Endothelial cell of umbilical vein (primary cell): ENCODE results near the gene BMPR1B. TPM values are rescaled to one million over a fixed set of nuclear protein-coding genes. Genes with fewer than 3 reads are reported as not detected.

Source experiments
- BruUV-seq: library from RNA; stranded (reverse); fragments of 400-500 nt; replicated peaks from 2 replicates; lab custom pipeline; 2021; lab: Mats Ljungman, UMichigan
- CTCF ChIA-PET: fragments of 300-600, 350-600 bp; sonication (Branson Sonifier 250); formaldehyde crosslinking; loops from one replicate; lab custom pipeline; 2021; ENCODE audit warnings: antibody characterized with exemption, inconsistent platforms; lab: Charles Lee
- POLR2A ChIA-PET: fragments of 300-600, 350-600 bp; sonication (Branson Sonifier 250); formaldehyde crosslinking; loops from one replicate; lab custom pipeline; 2021; ENCODE audit warnings: antibody characterized with exemption, inconsistent platforms; lab: Charles Lee
- DNase-seq: peaks from one replicate; pipeline ENCODE4 v3.0.0-alpha.2; 2011; ENCODE audit warnings: low read depth, low spot score
- FAIRE-seq: peaks from 2 replicates; lab custom pipeline; 2011; peaks lifted over from hg19 to GRCh38; lab: Jason Lieb, UNC
- H2AFZ ChIP-seq: 2 replicates; pipeline ENCODE4 v1.6.0; 2012; ENCODE audit warnings: low read depth, low read length, control low read depth, inconsistent platforms
- H3K27ac ChIP-seq: 2 replicates; pipeline ENCODE4 v1.5.1; 2011; ENCODE audit warnings: low read depth, mild to moderate bottlenecking, control low read depth, low read length, moderate library complexity; ENCODE audit not compliant: insufficient read depth
- H3K27me3 ChIP-seq, 2 experiments: 2 replicates each; pipeline versions ENCODE4 v1.6.0 to v1.6.1; 2011; ENCODE audit warnings: low read length in 2 of 2, mixed read lengths in 1 of 2; ENCODE audit not compliant: control insufficient read depth in 2 of 2, insufficient read depth in 2 of 2
- H3K36me3 ChIP-seq, 2 experiments: 2 replicates in 1 of 2; 3 replicates in 1 of 2; pipeline ENCODE4 v1.5.1; 2011; ENCODE audit warnings: low read length in 2 of 2, mild to moderate bottlenecking in 1 of 2, moderate library complexity in 1 of 2; ENCODE audit not compliant: control insufficient read depth in 2 of 2, insufficient read depth in 2 of 2; ENCODE audit errors: extremely low read depth in 1 of 2
- H3K4me1 ChIP-seq: 3 replicates; pipeline ENCODE4 v1.5.1; 2011; ENCODE audit warnings: mild to moderate bottlenecking, low read length; ENCODE audit not compliant: control insufficient read depth, insufficient read depth; ENCODE audit errors: extremely low read depth
- H3K4me2 ChIP-seq: 2 replicates; pipeline ENCODE4 v1.6.1; 2011; ENCODE audit warnings: low read length, control low read depth, mixed read lengths; ENCODE audit not compliant: insufficient read depth
- H3K4me3 ChIP-seq, 3 experiments: fragments of 200-600 bp in 1 of 3; sonication (generic), shearing (Covaris generic) in 1 of 3; replicated peaks in 1 of 3; 2 replicates each; pipeline ENCODE4 v1.5.1; 2011 to 2016; ENCODE audit warnings: control low read depth in 3 of 3, low read length in 3 of 3, mild to moderate bottlenecking in 2 of 3, inconsistent platforms in 1 of 3, low read depth in 1 of 3, moderate library complexity in 1 of 3; ENCODE audit not compliant: insufficient read depth in 1 of 3
- H3K79me2 ChIP-seq: 2 replicates; pipeline ENCODE4 v1.6.0; 2012; ENCODE audit warnings: low read length, inconsistent platforms; ENCODE audit not compliant: control insufficient read depth, insufficient read depth
- H3K9ac ChIP-seq: replicated peaks from 2 replicates; pipeline ENCODE3; 2011; ENCODE audit warnings: low read length, control low read depth; ENCODE audit not compliant: insufficient read depth; ENCODE audit errors: extremely low read depth
- H3K9me1 ChIP-seq: replicated peaks from 3 replicates; pipeline ENCODE4 v1.6.0; 2011; ENCODE audit warnings: mild to moderate bottlenecking, low read length; ENCODE audit not compliant: control insufficient read depth, insufficient read depth; ENCODE audit errors: extremely low read depth
- H3K9me3 ChIP-seq: replicated peaks from 2 replicates; pipeline ENCODE4 v1.5.1; 2012; ENCODE audit warnings: low read length, inconsistent platforms; ENCODE audit not compliant: control insufficient read depth, insufficient read depth
- H4K20me1 ChIP-seq: replicated peaks from 2 replicates; pipeline ENCODE3; 2011; ENCODE audit warnings: mild to moderate bottlenecking, low read length; ENCODE audit not compliant: control insufficient read depth, insufficient read depth; ENCODE audit errors: extremely low read depth
- EZH2 ChIP-seq: IDR thresholded peaks from 2 replicates; pipeline ENCODE4 v1.6.1; 2012; ENCODE audit warnings: borderline replicate concordance, low read depth, mild to moderate bottlenecking, moderate library complexity, low read length, inconsistent platforms; ENCODE audit not compliant: severe bottlenecking
- FOS ChIP-seq: IDR thresholded peaks from 2 replicates; pipeline ENCODE4 v1.6.1; 2011; ENCODE audit warnings: mild to moderate bottlenecking, low read length, moderate library complexity, borderline replicate concordance; ENCODE audit not compliant: insufficient read depth
- GATA2 ChIP-seq: IDR thresholded peaks from 2 replicates; pipeline ENCODE4 v1.7.0; 2011; ENCODE audit warnings: low read depth, mild to moderate bottlenecking, moderate library complexity, mixed read lengths, low read length; ENCODE audit not compliant: insufficient read length, insufficient read depth
- JUN ChIP-seq: IDR thresholded peaks from 2 replicates; pipeline ENCODE4 v1.6.1; 2011; ENCODE audit warnings: borderline replicate concordance, low read depth; ENCODE audit not compliant: insufficient read length, insufficient read depth
- MYC ChIP-seq: IDR thresholded peaks from one replicate; pipeline ENCODE4 v1.6.1; 2011; ENCODE audit warnings: mild to moderate bottlenecking, low read depth, low read length
- POLR2A ChIP-seq: IDR thresholded peaks from 2 replicates; pipeline ENCODE4 v1.6.1; 2012; ENCODE audit warnings: low read depth, mild to moderate bottlenecking, control low read depth, low read length
- POLR2AphosphoS5 ChIP-seq: IDR thresholded peaks from 2 replicates; pipeline ENCODE4 v1.6.1; 2012; ENCODE audit warnings: low read depth, mild to moderate bottlenecking, control low read depth, low read length, moderate library complexity; ENCODE audit not compliant: insufficient read depth
- dilution Hi-C: fragments of 300-500 bp; cut with MboI; formaldehyde crosslinking; loops from one replicate; pipeline ENCODE4 v1.15.0; 2019; ENCODE audit warnings: low sequenced_read_pairs; ENCODE audit not compliant: extremely low pct_ligation_motif_present
- intact Hi-C: fragments of 100-400 bp; cut with micrococcal nuclease; formaldehyde crosslinking; loops from one replicate; pipeline ENCODE4 v1.10.0; 2022
- polyA plus RNA-seq, 4 experiments: library from polyadenylated mRNA; depleted of rRNA in 3 of 4; stranded (reverse) in 3 of 4; unstranded in 1 of 4; fragments of >200 nt; gene quantifications; 2 replicates each; pipeline versions ENCODE4 v1.2.1 to v1.2.3, GENCODE V29; 2011 to 2012; ENCODE audit warnings: missing spikeins in 1 of 4
- total RNA-seq: library from RNA; stranded (reverse); gene quantifications from 2 replicates; pipeline ENCODE4 v1.2.3, GENCODE V29; 2021
- TF ChIP-seq, protein P1 (sequence below): IDR thresholded peaks from 2 replicates; pipeline ENCODE4 v1.6.1; 2011; ENCODE audit not compliant: insufficient read depth, insufficient read length
- TF ChIP-seq, protein P2 (sequence below), 2 donors: IDR thresholded peaks; 1 replicate in 1 of 2; 2 replicates in 1 of 2; pipeline ENCODE4 v1.5.1; 2011; ENCODE audit warnings: low read length in 2 of 2, mild to moderate bottlenecking in 2 of 2, moderate library complexity in 2 of 2, control low read depth in 1 of 2, inconsistent platforms in 1 of 2, low read depth in 1 of 2; ENCODE audit not compliant: insufficient read depth in 1 of 2; ENCODE audit errors: extremely low read depth in 1 of 2

BMPR1B gene
- total and polyA plus RNA-seq, 2 donors (not counting 3 experiments of a cell fraction or from before 2014, with no cell fraction given), result 0.28 to 2.1 TPM

DNA sequence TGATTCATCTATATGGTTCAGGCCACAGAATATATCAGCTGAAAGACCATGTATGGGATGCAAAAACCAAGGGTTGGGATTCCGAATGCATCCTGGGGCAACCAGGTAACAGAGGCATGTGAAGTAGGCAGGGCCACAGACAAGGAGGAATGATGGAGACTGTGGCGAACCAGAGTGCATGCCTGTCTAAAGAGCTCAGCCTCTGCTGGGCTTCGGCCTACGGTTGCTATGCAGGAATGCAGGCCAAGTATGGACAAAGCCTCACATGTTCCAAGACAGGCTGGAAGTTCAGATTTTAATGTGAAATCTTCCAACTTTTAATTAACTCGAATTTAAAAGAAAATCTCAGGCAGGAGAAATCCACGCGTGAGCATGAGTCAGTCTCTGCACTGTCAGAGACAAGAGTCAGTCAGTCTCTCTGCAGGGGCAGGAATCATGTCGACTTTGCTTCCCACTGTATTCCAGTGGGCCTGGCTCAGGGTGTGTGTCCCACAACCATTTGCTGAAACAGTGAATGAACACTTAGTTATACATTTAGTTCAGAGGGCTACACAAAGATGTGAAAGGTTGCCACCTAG lies 446.6 kb downstream of the BMPR1B start:
- no peak overlapping the region for H3K9ac ChIP-seq
- H3K9me1 ChIP-seq, result no peaks in the 10 kb centered on the region
- H3K4me2 ChIP-seq, result no peak overlapping the region
- no peaks in the 10 kb centered on the region for H4K20me1 ChIP-seq
- no peak for TF ChIP-seq EZH2
- TF ChIP-seq FOS, result no peak
- no peak for TF ChIP-seq MYC
- TF ChIP-seq, protein P1, sequence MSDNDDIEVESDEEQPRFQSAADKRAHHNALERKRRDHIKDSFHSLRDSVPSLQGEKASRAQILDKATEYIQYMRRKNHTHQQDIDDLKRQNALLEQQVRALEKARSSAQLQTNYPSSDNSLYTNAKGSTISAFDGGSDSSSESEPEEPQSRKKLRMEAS, result no peak
- TF ChIP-seq POLR2A, result no peak
- TF ChIP-seq POLR2AphosphoS5, result no peak
- TF ChIP-seq, protein P2, sequence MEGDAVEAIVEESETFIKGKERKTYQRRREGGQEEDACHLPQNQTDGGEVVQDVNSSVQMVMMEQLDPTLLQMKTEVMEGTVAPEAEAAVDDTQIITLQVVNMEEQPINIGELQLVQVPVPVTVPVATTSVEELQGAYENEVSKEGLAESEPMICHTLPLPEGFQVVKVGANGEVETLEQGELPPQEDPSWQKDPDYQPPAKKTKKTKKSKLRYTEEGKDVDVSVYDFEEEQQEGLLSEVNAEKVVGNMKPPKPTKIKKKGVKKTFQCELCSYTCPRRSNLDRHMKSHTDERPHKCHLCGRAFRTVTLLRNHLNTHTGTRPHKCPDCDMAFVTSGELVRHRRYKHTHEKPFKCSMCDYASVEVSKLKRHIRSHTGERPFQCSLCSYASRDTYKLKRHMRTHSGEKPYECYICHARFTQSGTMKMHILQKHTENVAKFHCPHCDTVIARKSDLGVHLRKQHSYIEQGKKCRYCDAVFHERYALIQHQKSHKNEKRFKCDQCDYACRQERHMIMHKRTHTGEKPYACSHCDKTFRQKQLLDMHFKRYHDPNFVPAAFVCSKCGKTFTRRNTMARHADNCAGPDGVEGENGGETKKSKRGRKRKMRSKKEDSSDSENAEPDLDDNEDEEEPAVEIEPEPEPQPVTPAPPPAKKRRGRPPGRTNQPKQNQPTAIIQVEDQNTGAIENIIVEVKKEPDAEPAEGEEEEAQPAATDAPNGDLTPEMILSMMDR (IDR thresholded peaks at IDR 0.05; ENCODE audit: extremely low read depth in 1 of 2, insufficient read depth in 1 of 2, low read depth in 1 of 2, low read length in 2 of 2), result no peak
- TF ChIP-seq GATA2, result no peak
- TF ChIP-seq JUN, result no peak
- BruUV-seq, result no TSS peak
- intact Hi-C loops (no loop called here), dilution Hi-C loops (no loop called here)
- POLR2A ChIA-PET, result no interaction called here
- no peak overlapping the region for H2AFZ ChIP-seq
- H3K27me3 ChIP-seq, result no peaks in the 10 kb centered on the region
- H3K4me1 ChIP-seq, result no peaks in the 10 kb centered on the region
- DNase-seq (no peak), FAIRE-seq (no peak)
- no peak overlapping the region for H3K27ac ChIP-seq
- H3K79me2 ChIP-seq, result no peaks in the 10 kb centered on the region
- no peaks in the 10 kb centered on the region for H3K36me3 ChIP-seq
- CTCF ChIA-PET, result interaction anchor here (0.7 to 1.7 kb wide), 6 partner anchors 10 to 343 kb away, joined by 3 to 6 read pairs (median 4); no protein-coding TSS in a partner anchor
- H3K9me3 ChIP-seq, result no peaks in the 10 kb centered on the region
- H3K4me3 ChIP-seq, result no peak overlapping the region
